ENCODE data around the gene PPARGC1A. TPM values are rescaled to one million over a fixed set of nuclear protein-coding genes. Genes with fewer than 3 reads are reported as not detected.

Gene PPARGC1A
- total and polyA plus RNA-seq, 2 donors (not counting 3 experiments of a cell fraction or from before 2014, with no cell fraction given): not detected

DNA sequence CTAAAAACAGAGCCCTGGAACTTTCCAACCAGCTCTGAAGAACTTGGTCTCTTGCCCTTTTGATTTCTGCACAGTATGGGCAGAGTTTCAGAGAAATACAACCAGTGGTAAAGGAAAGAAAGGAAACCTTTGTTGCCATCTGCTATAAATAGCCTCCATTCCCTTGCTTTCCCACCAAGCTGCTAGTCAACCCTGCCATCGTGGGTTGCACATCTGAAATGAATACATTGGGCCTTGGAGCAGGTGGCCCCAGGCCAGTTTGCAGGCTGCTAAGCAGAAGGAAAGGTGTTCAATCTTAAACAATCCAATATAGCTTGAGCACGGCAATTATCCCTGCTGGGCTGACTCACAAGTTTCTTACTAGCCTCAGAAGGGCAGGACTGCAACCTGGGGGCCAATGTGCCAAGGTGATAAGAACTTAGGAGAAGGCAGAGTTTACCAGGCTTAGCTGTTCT, 142.5 kb downstream of the PPARGC1A start:
- Histone ChIP-seq H3K27ac (ENCODE audit: insufficient read depth, low read depth, low read length) (no peak overlapping the region), H3K27me3 (ENCODE audit: control insufficient read depth in 2 of 2, insufficient read depth in 2 of 2, low read length in 2 of 2) (no peaks in the 10 kb centered on the region), H3K4me1 (ENCODE audit: control insufficient read depth, extremely low read depth, insufficient read depth, low read length) (no peaks in the 10 kb centered on the region), H3K79me2 (ENCODE audit: control insufficient read depth, insufficient read depth, low read length) (no peaks in the 10 kb centered on the region), H3K4me3 (replicated peaks in 1 of 3; ENCODE audit: insufficient read depth in 1 of 3, low read depth in 1 of 3, low read length in 3 of 3) (no peak overlapping the region), H3K4me2 (ENCODE audit: insufficient read depth, low read length) (no peak overlapping the region), H3K36me3 (ENCODE audit: control insufficient read depth in 2 of 2, extremely low read depth in 1 of 2, insufficient read depth in 2 of 2, low read length in 2 of 2) (no peaks in the 10 kb centered on the region), H3K9me3 (replicated peaks; ENCODE audit: control insufficient read depth, insufficient read depth, low read length) (no peaks in the 10 kb centered on the region), H2AFZ (ENCODE audit: low read depth, low read length) (no peak overlapping the region), H4K20me1 (replicated peaks; ENCODE audit: control insufficient read depth, extremely low read depth, insufficient read depth, low read length) (no peaks in the 10 kb centered on the region), H3K9ac (replicated peaks; ENCODE audit: extremely low read depth, insufficient read depth, low read length) (no peak overlapping the region), H3K9me1 (replicated peaks; ENCODE audit: control insufficient read depth, extremely low read depth, insufficient read depth, low read length) (no peaks in the 10 kb centered on the region)
- CTCF ChIA-PET: no interaction called here
- dilution Hi-C loops (cut with MboI; ENCODE audit: extremely low pct_ligation_motif_present, low sequenced_read_pairs) (no loop called here), intact Hi-C loops (cut with micrococcal nuclease) (no loop called here)
- POLR2A ChIA-PET: interaction anchor here (0.6 kb wide), 1 partner anchor 222 kb away, joined by 4 read pairs; no protein-coding TSS in a partner anchor
- TF ChIP-seq MYC (IDR thresholded peaks at IDR 0.05; ENCODE audit: low read depth, low read length) (no peak), POLR2AphosphoS5 (IDR thresholded peaks at IDR 0.05; ENCODE audit: insufficient read depth, low read depth, low read length) (no peak), GATA2 (IDR thresholded peaks at IDR 0.05; ENCODE audit: insufficient read depth, insufficient read length, low read depth, low read length) (no peak), JUN (IDR thresholded peaks at IDR 0.05; ENCODE audit: borderline replicate concordance, insufficient read depth, insufficient read length, low read depth) (no peak), POLR2A (IDR thresholded peaks at IDR 0.05; ENCODE audit: low read depth, low read length) (no peak), EZH2 (IDR thresholded peaks at IDR 0.05; ENCODE audit: borderline replicate concordance, low read depth, low read length, severe bottlenecking) (no peak), FOS (IDR thresholded peaks at IDR 0.05; ENCODE audit: borderline replicate concordance, insufficient read depth, low read length) (no peak)
- TF ChIP-seq, protein P1, sequence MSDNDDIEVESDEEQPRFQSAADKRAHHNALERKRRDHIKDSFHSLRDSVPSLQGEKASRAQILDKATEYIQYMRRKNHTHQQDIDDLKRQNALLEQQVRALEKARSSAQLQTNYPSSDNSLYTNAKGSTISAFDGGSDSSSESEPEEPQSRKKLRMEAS (IDR thresholded peaks at IDR 0.05; ENCODE audit: insufficient read depth, insufficient read length): no peak
- TF ChIP-seq, protein P2, sequence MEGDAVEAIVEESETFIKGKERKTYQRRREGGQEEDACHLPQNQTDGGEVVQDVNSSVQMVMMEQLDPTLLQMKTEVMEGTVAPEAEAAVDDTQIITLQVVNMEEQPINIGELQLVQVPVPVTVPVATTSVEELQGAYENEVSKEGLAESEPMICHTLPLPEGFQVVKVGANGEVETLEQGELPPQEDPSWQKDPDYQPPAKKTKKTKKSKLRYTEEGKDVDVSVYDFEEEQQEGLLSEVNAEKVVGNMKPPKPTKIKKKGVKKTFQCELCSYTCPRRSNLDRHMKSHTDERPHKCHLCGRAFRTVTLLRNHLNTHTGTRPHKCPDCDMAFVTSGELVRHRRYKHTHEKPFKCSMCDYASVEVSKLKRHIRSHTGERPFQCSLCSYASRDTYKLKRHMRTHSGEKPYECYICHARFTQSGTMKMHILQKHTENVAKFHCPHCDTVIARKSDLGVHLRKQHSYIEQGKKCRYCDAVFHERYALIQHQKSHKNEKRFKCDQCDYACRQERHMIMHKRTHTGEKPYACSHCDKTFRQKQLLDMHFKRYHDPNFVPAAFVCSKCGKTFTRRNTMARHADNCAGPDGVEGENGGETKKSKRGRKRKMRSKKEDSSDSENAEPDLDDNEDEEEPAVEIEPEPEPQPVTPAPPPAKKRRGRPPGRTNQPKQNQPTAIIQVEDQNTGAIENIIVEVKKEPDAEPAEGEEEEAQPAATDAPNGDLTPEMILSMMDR (IDR thresholded peaks at IDR 0.05; ENCODE audit: extremely low read depth in 1 of 2, insufficient read depth in 1 of 2, low read depth in 1 of 2, low read length in 2 of 2): no peak
- no peak for DNase-seq (ENCODE audit: low read depth, low spot score)
- no peak for FAIRE-seq
- no TSS peak for BruUV-seq (replicated peaks)
